ENCODE measurements around the gene MARCHF2.

Gene MARCHF2

DNA sequence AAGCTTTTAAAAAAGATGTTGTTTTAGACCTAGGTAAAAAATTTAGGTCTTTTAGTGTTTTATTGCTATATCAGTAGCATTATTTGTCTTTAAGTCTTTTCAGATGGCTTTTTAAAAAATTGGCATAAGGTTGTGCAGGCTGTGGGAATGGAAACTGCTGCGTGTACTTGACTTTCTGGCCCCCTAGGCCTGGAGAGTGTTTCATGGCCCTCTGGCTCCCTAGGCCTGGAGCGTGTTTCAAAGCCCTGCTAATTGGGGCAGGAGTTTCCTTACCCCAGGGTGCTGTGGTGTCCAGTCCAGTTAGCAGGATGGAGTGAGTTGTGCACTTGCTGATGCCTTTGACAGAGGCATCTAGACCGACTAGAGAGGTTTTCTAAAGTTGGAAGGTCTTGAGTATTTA, 65.5 kb downstream of the MARCHF2 start:
- DNase-seq (ENCODE audit: low spot score) = no peak

- DNase-seq (ENCODE audit: low spot score) = no peak
These were observed 68.1 kb downstream of the MARCHF2 start for GRCh38 chr19:8481201-8481600.

GRCh38 chr19:8481616-8482015, 68.5 kb downstream of the MARCHF2 start:
- no peak for DNase-seq (ENCODE audit: low spot score)

DNA sequence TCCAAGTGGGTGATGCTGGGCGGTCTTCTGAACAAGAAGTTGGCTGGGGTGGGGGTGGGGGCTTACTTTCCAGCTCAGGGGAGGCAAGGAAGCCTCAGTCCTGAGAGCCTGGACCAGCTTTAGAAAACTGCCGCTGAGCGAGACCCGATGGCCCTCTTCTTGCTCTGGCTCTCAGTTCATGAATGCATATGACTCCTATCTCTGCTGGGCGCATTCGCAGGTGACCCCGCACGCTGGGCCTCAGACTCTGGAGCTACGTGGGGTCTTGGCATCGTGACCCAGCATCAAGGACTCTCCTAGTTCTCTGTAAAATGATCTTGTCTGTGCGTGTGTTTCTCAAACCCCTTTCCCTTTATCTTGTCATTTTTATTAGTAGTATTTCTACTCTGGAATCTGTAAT, 69.6 kb downstream of the MARCHF2 start:
- no peak for DNase-seq (ENCODE audit: low spot score)

DNA sequence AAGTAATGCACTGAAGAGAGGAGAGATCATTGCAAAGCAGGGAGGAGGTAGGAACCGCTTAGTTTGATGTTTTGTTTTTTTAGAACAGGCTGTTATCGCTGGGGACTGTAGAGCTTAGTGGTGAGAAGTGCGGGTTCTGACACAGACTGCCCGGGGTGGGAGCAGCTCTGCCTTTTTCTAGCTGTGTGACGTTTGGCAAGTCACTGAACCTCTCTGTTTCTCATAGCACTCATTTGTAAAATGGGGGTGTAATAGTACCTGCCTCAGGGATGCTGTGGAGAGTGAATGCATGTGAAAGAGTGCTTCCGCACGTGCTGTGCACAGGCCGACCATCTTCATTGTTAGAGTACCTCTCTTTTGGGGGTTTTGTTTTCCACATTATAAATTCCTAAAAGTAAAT, 70.1 kb downstream of the MARCHF2 start:
- DNase-seq (ENCODE audit: low spot score) = no peak

- DNase-seq (ENCODE audit: low spot score) = no peak
These were observed 71.3 kb downstream of the MARCHF2 start for GRCh38 chr19:8484331-8484894.

GRCh38 chr19:8485561-8486371, 72.7 kb downstream of the MARCHF2 start:
- DNase-seq (ENCODE audit: low spot score) = no peak

GRCh38 chr19:8486661-8487136, 73.6 kb downstream of the MARCHF2 start:
- DNase-seq (ENCODE audit: low spot score) = no peak

DNA sequence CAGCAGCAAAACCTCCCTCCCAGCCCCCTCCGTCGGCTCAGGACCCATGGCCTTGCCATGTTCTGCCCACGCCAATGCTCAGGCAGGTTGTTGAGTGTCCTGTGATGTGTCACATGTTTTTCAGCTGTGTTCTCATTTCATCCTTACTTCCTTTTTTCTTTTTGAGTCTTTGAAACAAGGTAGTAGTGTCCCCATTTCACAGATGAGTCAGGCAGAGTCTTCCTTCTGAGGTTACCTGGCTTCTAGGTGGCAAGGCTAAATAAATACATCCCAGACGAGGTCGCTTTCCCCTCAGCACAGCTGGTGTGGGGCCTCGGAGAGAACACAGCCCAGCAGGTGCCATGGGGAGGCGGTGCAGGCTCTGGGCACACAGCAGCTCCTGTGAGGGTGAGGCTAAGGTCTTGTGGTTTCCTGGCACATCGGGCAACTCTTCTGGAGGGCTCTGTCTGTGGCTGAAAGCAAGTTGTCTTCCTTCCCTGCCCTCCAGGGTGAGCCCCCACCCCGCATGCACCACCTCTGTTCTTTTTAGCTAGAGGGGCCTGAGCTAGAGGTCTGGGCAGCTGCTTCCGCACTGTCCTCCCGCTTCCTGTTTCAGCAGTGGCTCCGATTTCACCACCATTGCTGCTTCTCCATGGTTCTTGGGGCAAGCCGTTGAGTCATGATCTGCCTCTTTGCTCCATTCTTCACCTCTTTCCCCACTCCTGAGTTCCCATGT, 74.2 kb downstream of the MARCHF2 start:
- no peak for DNase-seq (ENCODE audit: low spot score)

GRCh38 chr19:8488365-8488764, 75.3 kb downstream of the MARCHF2 start:
- no peak for DNase-seq (ENCODE audit: low spot score)

All from left forelimb (tissue), 1 donor.